ENCODE results near the gene CCL17. TPM values are rescaled to one million over a fixed set of nuclear protein-coding genes. Genes with fewer than 3 reads are reported as not detected.

Gene CCL17
- 179 TPM for polyA plus RNA-seq (2012; ENCODE audit: missing spikeins)

DNA sequence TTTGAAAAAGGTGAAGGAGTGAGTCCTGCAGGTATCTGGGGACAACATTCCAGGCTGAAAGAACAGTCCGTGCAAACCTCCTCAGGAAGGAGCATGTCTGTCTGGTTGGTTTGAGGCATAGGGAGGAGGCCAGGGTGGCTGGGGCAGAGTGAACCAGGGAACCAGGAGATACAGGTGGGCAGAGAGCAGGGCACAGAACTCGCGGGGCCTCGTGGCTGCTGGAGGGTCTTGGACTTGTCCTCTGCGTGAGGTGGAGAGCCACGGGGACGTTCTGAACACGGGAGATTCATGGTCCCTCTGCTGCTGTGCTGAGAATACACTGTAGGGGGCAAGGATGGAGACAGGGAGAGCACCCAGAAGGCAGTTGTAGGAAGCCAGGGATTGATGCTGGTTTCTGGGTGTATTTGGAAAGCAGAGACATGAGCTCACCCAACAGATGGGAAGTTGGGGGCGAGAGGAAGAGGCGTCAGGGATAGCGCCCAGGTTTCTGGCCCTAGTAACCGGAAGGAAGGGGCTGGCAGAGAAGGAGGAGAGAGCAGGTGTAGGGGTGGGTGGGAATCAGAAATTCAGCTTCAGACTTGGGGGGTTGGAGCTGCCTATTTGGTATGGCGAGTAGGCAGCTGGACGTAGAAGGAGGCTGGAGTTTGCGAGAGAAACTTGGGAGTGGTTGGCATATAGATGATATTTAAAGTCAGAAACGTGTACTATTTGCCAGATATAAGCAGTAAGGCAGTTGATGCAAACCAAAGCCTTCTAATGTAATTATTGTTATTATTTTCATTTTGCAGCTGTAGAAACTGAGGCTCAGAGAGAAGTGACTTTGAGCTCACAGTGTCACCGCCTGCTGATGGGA, at the start of gene CCL17:
TSS of gene CCL17 (plus strand) at position 803 of the 853 bp plus-strand sequence. CDS start 9,166 bp downstream, outside the sequence.
- FAIRE-seq, result no peak
- TF ChIP-seq POLR2AphosphoS5 (IDR thresholded peaks at IDR 0.05; ENCODE audit: low read depth, low read length), result no peak
- no peak for TF ChIP-seq TAF1 (IDR thresholded peaks at IDR 0.05; ENCODE audit: borderline replicate concordance, low read depth, low read length)
- TF ChIP-seq POLR2A (IDR thresholded peaks at IDR 0.05; ENCODE audit: low read depth, low read length), result no peak

DNA sequence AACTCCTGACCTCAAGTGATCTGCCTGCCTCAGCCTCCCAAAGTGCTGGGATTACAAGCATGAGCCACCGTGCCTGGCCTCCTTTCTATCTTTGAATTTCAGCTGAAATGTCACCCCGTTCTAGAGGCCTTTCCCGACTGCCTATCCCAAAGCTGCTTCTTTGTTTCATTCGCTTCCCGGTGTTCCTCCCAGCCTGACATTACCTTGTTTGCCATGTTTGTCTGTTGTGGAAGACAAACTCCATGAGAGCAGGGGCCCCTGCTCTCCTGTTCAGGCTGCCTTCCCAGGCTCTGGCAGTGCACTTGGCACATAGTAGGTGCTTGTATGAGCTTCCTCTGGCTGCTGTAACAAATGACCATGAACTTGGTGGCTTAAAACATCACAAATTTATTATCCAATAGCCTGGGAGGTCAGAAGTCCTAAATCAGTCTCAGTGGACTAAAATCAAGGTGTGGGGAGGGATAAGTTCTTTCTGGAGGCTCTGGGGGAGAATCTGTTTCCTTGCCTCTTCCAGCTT, 48.6 kb upstream of the CCL17 start:
- DNase-seq (ENCODE audit: insufficient read length) (no peak), FAIRE-seq (no peak)
- TF ChIP-seq POLR2A (IDR thresholded peaks at IDR 0.05; ENCODE audit: low read depth, low read length), result no peak
- no peak for TF ChIP-seq POLR2AphosphoS5 (IDR thresholded peaks at IDR 0.05; ENCODE audit: low read depth, low read length)
- no peak for TF ChIP-seq TAF1 (IDR thresholded peaks at IDR 0.05; ENCODE audit: borderline replicate concordance, low read depth, low read length)

More for the DNA sequence above, at the start of gene CCL17:
- DNase-seq (ENCODE audit: insufficient read length), result no peak

DNA sequence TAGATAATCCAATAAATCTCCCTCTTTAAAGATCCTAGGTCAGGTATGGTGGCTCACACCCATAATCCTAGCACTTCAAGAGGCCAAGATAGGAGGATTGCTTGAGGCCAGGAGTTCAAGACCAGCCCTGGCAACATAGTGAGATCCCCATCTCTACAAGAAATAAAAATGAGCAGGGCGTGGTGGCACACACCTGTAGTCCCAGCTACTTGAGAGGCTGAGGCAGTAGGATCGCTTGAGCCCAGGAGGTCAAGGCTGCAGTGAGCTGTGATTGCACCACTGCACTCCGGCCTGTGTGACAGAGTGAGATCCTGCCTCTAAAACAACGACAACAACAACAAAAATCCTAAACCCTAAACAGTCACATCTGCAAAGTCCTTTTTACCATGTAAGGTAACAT, 48.0 kb upstream of the CCL17 start:
- no peak for FAIRE-seq
- TF ChIP-seq POLR2AphosphoS5 (IDR thresholded peaks at IDR 0.05; ENCODE audit: low read depth, low read length), result no peak
- no peak for DNase-seq (ENCODE audit: insufficient read length)

DNA sequence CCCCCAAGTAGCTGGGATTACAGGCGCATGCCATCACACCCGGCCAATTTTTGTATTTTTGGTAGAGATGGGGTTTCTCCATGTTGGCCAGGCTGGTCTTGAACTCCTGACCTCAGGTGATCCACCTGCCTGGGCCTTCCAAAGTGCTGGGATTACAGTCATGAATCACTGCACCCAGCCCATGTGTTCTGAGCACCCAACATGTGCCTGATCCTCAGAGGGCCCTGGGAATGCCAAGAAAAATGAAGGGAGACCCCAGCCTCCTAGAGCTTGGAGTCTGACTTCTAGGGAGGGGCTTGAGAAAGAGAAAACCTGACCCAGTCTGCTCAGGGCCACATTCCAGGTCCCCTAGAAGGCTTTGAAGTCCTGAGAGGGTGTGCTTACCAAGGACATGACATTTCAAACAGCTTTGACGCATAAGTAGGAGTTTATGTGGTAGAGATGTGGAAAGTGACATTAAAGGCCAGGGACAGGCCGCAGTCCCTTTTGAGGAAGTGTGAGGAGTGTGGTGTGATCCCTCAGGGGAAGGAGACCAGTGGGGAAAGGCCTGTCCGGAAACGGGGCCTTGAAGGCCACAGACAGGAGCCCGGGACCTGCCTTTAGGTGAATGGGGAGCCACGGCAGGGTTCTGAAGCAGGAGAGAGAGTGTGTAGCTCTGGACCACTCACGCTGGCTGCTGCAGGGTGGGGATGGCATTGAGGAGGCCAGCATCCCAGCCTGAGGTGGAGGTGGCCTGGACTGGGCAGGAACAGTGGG, 47.1 kb upstream of the CCL17 start:
- TF ChIP-seq POLR2AphosphoS5 (IDR thresholded peaks at IDR 0.05; ENCODE audit: low read depth, low read length) (no peak), TAF1 (IDR thresholded peaks at IDR 0.05; ENCODE audit: borderline replicate concordance, low read depth, low read length) (0 out of 2 replicates have a peak, but pooled peaks have one; percentile 34)
- FAIRE-seq, result peak; percentile 93
- no peak for DNase-seq (ENCODE audit: insufficient read length)

DNA sequence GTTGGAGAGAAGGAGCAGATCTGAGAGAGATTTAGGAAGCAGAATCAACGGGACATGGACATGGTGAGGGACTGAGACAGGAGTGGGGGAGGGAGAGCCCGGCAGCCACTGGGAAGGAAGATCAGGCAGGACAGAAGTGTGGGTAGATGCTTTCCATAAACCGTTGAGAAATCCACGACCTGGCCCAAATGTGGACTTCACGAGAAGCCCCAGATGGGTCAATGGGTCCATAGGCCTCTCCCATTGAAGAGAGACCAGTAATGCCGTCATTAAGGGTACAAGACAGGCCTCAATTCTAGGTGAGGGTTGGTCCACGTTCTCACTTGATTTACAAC, 46.5 kb upstream of the CCL17 start:
- no peak for FAIRE-seq
- no peak for TF ChIP-seq POLR2A (IDR thresholded peaks at IDR 0.05; ENCODE audit: low read depth, low read length)
- no peak for TF ChIP-seq POLR2AphosphoS5 (IDR thresholded peaks at IDR 0.05; ENCODE audit: low read depth, low read length)
- no peak for TF ChIP-seq TAF1 (IDR thresholded peaks at IDR 0.05; ENCODE audit: borderline replicate concordance, low read depth, low read length)
- no peak for DNase-seq (ENCODE audit: insufficient read length)

DNA sequence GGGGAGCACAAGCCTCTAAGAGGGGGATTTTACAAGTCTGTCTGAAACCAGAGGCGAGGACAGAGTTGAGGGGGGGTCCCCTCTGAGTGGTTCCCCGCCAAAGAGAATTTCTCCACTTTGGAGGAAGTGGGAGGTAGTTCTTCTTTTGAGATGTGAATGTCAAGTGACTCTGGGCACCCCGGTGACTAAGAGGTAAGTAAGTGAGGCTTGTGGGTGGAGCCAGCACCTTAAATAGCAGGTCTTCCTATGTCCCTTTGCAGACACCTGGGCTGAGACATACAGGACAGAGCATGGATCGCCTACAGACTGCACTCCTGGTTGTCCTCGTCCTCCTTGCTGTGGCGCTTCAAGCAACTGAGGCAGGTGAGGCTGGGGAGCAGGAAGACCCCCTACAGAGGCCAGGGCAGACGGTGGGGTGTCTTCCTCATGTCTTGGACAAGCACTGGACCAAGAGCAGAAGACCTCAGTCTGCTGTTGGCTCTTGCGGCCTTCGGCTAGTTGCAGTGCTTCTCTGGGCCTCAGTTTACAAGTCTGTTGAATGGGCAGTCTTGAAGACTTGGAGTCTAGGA, 46.0 kb upstream of the CCL17 start, which contains the start of gene CCL22:
TSS of gene CCL22 (plus strand) at position 257 of the 569 bp plus-strand sequence. CDS start at position 291, 34 bp downstream.
- DNase-seq (ENCODE audit: insufficient read length), result no peak
- FAIRE-seq, result no peak

DNA sequence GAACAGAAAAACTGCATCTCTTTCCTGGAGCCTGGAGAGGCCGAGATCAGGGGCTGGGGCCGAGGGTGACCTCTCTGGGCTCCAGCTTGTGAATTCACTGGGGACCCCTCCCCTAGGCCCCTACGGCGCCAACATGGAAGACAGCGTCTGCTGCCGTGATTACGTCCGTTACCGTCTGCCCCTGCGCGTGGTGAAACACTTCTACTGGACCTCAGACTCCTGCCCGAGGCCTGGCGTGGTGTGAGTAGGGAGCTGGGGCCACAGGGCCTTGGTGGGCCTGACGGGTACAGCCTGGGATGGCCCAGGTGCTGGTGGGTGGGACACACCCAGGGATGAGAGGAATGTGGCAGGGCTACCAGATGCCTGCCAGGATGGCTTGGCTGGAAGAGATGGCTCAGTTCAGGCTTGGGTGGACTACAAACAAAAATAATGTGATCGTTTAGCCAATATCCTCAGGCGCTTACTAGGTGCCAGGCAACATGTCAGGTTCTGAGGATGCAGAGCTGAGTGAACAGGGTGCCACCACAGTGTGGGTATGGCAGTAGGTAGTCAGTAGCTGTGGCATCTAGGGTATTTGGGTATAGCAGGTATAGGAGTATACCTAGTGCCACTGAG, 44.1 kb upstream of the CCL17 start:
- FAIRE-seq (peak; percentile 30), DNase-seq (ENCODE audit: insufficient read length) (no peak)
- TF ChIP-seq TAF1 (IDR thresholded peaks at IDR 0.05; ENCODE audit: borderline replicate concordance, low read depth, low read length), result no peak
- TF ChIP-seq POLR2A (IDR thresholded peaks at IDR 0.05; ENCODE audit: low read depth, low read length), result peak; percentile 61; the same call in 1 of the 2 replicates
- no peak for TF ChIP-seq POLR2AphosphoS5 (IDR thresholded peaks at IDR 0.05; ENCODE audit: low read depth, low read length)

More for the DNA sequence above, 46.0 kb upstream of the CCL17 start, which contains the start of gene CCL22:
- TF ChIP-seq POLR2AphosphoS5 (IDR thresholded peaks at IDR 0.05; ENCODE audit: low read depth, low read length) (peak; percentile 96), POLR2A (IDR thresholded peaks at IDR 0.05; ENCODE audit: low read depth, low read length) (peak; percentile 97), TAF1 (IDR thresholded peaks at IDR 0.05; ENCODE audit: borderline replicate concordance, low read depth, low read length) (peak; percentile 60; the same call in 1 of the 2 replicates)

DNA sequence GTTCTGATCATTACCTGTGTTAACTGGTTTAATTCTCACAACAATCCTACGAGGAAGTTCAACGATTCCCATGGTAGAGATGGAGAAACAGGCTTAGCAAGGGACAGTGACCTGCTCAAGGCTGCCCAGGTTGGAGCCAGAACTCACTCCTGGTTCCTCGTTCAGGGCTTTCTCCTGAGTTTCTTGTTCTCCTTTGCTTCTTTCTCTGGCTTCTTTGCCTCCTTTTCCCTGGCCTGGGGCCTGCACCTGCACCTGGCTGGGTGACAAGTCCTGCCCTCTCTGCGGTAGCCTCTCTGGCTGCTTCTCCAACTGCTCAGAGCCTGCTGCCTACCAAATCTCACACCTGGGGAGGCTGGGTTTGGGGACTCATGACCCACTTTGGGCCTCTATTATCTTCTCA, 43.2 kb upstream of the CCL17 start:
- DNase-seq (ENCODE audit: insufficient read length), result no peak
- peak; percentile 33; the same call in 1 of the 2 replicates for TF ChIP-seq POLR2AphosphoS5 (IDR thresholded peaks at IDR 0.05; ENCODE audit: low read depth, low read length)
- TF ChIP-seq TAF1 (IDR thresholded peaks at IDR 0.05; ENCODE audit: borderline replicate concordance, low read depth, low read length), result no peak
- peak; percentile 81 for FAIRE-seq

DNA sequence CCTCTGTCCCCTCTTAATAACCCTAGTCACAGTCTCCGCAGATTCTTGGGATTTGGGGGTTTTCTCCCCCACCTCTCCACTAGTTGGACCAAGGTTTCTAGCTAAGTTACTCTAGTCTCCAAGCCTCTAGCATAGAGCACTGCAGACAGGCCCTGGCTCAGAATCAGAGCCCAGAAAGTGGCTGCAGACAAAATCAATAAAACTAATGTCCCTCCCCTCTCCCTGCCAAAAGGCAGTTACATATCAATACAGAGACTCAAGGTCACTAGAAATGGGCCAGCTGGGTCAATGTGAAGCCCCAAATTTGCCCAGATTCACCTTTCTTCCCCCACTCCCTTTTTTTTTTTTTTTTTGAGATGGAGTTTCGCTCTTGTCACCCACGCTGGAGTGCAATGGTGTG, 40.4 kb upstream of the CCL17 start:
- DNase-seq (ENCODE audit: insufficient read length) (no peak), FAIRE-seq (no peak)
- TF ChIP-seq POLR2AphosphoS5 (IDR thresholded peaks at IDR 0.05; ENCODE audit: low read depth, low read length) (no peak), POLR2A (IDR thresholded peaks at IDR 0.05; ENCODE audit: low read depth, low read length) (no peak), TAF1 (IDR thresholded peaks at IDR 0.05; ENCODE audit: borderline replicate concordance, low read depth, low read length) (no peak)

DNA sequence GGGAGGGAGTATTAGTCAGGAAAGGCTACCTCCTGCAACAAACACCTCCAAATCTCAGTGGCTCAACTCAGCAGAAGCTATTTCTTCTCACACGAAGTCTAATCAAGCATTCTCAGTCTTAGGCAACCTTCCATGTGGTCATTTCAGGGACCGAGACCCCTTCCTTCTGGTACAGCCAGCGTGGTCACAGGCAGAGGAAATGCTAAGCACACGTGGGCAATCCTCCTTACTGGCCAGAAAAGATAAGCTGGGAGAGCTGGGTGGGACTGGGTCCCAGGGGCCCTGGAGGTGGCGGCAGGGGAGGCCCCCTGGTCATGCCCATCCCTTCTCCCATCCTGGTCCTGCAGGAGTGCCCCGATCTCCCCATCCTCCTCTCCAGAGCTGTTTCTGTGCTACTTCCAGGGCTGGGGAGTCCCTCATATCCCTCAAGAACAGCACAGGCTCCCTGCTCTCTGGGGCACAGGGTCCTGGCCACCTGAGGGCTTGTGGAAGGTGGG, 38.0 kb upstream of the CCL17 start:
- FAIRE-seq, result peak; percentile 86
- TF ChIP-seq POLR2AphosphoS5 (IDR thresholded peaks at IDR 0.05; ENCODE audit: low read depth, low read length), result peak; percentile 71
- TF ChIP-seq POLR2A (IDR thresholded peaks at IDR 0.05; ENCODE audit: low read depth, low read length), result peak; percentile 78
- TF ChIP-seq TAF1 (IDR thresholded peaks at IDR 0.05; ENCODE audit: borderline replicate concordance, low read depth, low read length), result no peak
- DNase-seq (ENCODE audit: insufficient read length), result no peak

All from GM12892 (cell line).